ENCODE results near the gene PCDHB1.

DNA sequence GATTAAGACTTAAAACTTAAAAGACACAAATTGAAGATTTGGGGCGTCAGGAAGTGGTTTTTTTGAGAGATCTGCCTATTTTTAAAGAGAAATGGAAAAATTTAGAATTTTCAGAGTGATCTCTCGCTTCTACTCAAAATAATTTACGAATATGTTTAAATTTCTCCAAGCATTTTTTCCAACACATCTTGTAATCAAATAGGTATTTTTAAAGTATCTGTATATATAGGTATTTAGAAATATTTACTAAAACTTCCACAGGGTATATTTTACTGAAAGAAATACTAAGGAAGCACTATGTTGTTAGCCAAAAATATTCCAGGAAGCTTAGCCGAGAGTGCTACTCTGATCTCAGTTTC is 9.8 kb upstream of the PCDHB1 start:
- TF ChIP-seq POLR2A (IDR thresholded peaks at IDR 0.05) = no peak
- TF ChIP-seq, protein P1, sequence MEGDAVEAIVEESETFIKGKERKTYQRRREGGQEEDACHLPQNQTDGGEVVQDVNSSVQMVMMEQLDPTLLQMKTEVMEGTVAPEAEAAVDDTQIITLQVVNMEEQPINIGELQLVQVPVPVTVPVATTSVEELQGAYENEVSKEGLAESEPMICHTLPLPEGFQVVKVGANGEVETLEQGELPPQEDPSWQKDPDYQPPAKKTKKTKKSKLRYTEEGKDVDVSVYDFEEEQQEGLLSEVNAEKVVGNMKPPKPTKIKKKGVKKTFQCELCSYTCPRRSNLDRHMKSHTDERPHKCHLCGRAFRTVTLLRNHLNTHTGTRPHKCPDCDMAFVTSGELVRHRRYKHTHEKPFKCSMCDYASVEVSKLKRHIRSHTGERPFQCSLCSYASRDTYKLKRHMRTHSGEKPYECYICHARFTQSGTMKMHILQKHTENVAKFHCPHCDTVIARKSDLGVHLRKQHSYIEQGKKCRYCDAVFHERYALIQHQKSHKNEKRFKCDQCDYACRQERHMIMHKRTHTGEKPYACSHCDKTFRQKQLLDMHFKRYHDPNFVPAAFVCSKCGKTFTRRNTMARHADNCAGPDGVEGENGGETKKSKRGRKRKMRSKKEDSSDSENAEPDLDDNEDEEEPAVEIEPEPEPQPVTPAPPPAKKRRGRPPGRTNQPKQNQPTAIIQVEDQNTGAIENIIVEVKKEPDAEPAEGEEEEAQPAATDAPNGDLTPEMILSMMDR (IDR thresholded peaks at IDR 0.05) = no peak
- TF ChIP-seq EP300 (IDR thresholded peaks at IDR 0.05; ENCODE audit: low read depth) = no peak
- TF ChIP-seq POLR2AphosphoS5 (IDR thresholded peaks at IDR 0.05) = no peak
